ENCODE measurements around the gene CMTM6.
"Not testable (repeated sequence)": the region's sequence is repeated elsewhere in the genome, so short reads cannot be mapped to it uniquely, and the experiment has no call there.

Gene CMTM6

DNA sequence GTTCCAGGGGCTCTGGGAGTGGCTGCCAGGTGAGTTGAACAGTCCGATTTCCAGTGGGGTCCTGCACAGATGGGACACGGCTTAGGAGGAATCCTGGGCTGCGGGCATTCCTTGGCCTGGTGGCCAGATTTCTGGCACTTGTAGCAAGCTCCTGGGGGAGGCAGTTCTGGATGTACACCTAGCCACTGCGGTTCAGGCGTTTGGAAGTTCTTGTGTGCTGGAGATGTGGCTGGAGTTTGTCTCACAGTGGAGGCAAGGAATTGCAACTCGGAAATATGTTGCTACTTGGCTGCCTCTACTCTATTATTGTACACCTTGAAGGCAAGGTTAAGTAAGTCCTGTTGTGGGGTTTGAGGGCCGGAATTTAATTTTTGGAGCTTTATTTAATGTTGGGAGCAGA, 37.9 kb downstream of the CMTM6 start:
- DNase-seq: not testable (repeated sequence)

DNA sequence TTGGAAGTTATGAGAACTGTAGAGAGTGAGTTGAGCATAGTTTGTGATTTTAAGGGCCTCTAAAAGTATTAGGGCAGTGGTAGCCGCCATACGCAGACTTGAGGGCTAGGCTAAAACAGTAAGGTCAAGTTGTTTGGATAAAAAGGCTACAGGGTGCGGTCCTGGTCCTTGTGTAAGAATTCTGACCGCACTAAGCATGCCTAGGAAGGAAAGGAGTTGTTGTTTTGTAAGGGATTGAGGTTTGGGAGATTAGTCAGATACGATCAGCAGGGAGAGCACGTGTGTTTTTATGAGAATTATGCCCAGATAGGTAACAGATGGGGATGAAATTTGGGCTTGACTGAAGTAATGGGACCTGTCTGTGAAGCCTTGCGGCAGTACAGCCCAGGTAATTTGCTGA, 39.2 kb downstream of the CMTM6 start:
- not testable (repeated sequence) for DNase-seq

DNA sequence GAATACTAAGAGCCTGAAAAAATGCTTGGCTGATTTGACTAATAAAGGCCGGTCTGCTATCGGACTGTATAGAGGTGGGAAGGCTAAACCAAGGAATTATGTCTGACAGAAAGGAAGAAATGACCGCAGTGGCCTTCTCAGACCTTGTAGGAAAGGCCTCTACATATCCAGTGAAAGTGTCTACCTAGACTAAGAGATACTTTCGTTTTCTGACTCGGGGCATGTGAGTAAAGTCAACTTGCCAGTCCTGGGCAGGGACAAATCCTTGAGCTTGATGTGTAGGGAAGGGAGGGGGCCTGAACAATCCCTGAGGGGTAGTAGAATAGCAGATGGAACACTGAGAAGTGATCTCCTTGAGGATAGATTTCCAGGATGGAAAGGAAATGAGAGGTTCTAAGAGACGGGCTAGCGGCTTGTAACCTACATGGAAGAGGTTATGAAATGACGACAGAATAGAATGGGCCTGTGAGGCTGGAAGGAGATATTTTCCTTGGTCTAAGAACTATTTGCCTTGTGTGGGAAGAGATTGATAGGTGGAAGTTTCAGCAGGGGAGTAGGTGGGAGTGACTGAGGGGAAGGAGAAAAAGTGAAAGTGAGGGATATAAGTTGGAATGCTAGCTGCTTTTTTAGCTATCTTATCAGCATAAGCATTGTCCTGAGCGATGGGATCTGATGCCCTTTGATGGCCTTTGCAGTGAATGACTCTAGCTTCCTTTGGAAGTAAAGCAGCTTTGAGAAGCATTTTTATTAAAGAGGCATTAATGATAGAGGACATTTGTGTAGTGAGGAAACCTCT, 40.3 kb downstream of the CMTM6 start:
- DNase-seq: not testable (repeated sequence)

DNA sequence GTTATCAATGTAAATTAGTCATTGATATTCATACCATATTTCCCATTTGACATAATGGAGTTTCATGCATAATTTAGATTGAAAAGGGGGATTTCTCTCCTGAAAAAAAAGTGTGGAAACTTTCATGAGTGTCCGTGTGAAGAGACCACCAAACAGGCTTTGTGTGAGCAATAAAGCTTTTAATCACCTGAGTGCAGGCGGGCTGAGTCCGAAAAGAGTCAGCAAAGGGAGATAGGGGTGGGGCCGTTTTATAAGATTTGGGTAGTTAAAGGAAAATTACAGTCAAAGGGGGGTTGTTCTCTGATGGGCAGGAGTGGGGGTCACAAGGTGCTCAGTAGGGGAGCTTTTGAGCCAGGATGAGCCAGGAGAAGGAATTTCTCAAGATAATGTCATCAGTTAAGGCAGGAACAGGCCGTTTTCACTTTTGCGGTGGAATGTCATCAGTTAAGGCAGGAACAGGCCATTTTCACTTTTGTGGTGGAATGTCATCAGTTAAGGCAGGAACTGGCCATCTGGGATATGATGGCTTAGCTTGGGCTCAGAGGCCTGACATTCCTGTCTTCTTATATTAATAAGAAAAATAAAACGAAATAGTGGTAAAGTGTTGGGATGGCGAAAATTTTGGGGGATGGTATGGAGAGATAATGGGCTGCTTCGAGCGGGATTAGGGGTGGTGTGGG, 41.7 kb downstream of the CMTM6 start:
- DNase-seq: peak; percentile 12

DNA sequence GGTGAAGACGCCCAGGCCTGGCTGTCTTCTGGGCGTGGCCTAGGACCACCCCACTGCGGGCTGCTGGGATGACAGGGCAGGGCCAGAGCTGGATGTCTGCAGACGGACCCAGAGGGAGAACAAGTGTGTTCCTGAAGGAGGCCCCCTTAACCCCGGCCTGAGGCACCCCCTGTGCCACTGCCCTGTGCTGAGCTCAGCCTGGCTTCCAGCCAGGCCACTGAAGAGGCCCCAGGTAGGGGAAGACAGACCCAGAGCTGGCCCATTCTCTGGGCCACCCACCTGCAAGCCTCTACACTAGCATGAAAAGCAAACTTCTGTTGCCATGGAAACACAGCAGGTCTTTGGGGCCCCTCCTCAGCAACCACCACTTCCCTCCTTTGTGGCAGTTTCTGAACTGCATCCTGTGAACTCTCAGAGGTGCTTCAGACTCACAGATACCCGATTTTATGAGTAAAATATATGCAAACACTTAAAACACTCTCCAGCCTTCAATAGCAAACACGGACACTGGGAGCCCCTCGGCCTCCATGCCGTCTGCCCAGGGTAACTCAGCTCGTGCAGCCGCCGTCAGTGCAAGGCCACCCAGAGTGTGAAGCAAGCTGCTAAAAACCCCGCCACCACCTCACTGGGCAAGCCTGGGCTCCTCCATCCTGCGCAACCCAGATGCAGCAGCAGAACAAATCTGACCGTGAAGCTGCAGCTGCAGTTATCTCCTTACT, 42.5 kb downstream of the CMTM6 start:
- no peak for DNase-seq

DNA sequence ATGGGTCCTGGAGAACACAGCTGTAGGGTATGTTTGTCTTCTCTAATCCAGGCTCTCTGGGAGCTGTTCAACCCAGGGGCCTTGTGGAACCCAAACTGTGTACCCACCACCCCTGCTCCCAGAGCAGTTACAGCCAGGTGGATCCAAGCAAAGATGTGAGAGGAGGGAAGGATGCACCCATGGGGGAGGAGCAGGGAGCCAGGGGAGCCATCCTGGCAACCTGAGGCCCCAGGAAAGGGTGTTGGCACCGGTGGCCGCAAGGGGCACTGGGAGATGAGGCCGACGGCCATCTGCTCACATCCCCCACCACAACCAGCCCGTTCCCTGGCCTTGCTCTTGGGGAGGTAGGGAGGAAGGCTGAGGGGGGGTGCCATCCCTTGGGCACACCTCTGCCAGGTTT, 43.2 kb downstream of the CMTM6 start:
- no peak for DNase-seq

DNA sequence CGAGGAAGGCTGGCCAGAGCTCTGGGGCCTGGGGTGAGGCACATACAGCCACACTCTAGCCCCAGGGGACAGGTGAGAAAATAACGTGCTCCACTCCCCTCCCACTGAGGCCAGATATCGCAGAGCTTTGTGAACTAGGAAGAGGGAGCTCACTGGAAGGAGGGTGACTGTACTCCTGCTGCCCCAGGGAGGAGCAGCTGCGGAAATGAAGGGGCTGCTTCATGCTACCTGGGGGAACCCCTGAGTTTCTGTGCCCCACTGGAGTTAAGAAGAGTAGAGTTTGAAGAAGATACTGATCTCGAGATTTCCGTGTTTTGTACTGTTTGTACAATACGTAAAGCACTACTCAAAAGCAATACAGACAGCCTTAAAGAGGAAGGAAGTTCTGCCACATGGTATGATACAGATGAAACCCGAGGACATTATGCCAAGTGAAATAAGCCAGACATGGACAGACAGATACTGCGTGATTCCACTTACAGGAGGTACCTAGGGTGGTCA, 44.6 kb downstream of the CMTM6 start:
- no peak for DNase-seq

DNA sequence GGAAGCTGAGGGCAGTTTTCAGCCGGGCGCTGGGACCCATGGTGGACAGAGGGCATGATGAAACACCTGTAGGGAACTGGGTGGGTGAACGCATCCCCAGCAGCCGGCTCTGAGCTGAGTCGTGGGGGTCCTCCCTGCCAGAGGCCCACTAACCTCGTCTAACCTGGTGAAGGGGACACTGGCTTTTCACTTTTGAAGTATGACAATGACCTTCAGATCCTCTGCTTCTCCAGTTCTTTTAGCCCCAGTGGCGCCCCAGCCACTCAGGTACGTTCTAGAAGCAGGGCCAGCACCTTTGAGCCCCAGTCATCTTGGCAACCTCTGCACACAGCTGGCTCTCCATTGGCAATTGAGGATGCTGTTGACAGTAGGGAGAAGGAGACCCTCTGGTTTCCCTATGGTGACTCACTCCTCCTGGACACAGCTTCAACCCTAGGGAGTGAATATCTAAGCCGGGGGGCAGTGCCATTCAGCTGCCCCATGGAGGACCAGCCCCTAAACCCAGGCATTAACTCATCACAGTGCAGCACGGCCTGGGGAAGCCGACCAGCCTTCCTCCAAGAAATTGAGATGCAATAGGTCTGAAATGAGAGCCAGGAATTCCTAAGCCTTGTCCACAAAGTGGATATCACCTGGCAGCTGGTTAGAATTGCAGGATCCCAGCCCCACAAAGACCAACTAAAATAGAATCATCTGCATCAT, 46.1 kb downstream of the CMTM6 start:
- DNase-seq: no peak

DNA sequence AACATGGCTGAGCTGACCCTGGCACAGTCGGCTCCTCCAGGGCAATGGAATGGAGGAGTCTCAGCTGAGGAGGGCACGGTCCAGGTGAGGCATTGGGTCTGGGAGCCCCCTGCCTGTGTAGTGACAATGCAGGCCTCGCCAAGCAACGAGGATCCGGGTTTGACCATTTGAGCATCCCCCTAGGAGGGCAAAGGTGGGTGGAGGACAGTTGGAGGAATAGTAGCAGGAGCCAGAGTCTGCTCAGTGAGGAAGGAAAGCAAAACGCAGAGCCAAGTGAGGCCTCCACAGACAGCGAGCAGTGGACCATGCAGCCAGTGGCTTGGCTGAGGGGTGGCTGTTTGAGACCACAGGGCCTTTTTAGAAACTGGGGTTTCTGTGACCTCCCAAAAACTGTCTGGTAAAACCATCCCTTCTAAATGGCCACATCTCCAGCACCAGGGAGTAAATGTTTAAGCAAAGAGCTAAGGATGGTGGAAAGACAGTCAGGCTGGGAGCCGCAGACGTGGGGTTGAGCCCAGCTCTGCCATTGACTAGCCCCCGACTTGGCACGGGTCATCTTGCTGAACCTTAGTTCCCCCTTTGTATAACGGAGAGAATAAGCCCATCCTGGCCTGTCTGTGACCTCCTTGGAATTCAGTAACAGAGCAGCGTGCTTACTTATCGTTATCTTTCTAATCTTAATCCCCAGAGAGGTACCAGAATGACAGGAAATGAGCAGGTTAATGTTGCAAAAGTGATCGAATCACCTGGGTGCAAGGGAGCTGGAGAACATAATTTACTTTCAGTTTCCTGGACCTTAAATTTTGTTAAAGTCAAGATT, 46.8 kb downstream of the CMTM6 start:
- no peak for DNase-seq

DNA sequence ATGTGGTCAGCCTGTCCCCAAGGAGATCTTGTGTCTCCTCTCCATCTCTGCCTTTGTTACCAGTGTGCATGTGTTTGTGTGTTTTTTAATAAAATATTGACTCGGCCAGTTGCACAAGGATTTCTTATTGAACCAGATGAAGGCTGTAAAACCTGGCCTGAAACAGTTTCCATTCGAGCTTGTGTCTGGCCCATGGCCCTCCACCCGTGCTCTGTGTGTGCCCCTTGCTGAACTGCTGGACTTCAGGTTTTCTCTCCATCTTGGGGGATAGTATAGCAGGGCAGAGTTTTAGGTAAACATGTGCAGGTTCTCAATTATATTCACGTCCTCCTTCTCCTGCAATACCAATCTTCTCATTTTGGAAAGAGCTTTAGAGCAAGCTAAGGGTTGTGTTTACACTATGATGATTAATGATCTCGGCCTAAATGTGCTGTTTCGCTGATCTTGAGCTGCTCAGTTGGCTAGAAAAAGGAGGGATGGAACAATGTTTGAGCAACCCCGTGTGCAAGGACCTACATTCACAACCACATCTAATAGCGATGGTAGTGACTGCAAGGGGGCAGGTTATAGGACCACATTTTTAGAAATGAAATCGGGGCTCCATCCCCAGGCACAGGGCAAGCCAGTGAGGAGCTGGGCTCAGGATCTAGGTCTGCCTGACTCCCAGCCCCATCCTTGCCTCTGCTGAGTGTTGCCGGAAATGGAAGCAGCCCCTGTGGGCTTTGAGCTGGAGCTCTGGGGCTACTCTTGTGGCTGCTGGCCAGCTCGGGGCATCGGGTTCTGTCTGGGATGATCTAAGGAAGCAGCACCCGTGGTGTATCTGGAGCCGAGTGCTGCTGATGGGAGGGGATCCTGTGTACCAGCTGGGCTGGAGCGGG, 47.7 kb downstream of the CMTM6 start:
- no peak for DNase-seq

DNA sequence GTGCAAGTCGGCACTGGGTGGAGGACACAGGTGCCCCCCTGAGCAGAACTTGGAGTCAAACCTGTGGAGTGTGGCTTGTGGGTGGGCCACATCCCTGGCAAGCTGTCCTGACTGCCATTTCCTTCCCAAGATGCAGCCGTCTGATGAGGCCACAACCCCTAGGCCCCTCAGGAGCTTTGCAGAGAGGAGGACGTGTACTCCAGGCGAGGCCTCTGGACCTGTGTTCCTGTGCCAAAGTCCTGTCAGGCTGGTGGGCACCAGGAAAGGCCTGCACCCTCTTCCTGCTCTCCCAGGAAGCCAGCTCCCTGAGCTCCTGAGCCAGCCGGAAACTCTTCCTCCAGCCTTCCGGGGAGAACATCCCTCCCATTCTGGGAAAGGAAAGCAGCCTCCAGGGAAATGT, 48.5 kb downstream of the CMTM6 start:
- DNase-seq: no peak

DNA sequence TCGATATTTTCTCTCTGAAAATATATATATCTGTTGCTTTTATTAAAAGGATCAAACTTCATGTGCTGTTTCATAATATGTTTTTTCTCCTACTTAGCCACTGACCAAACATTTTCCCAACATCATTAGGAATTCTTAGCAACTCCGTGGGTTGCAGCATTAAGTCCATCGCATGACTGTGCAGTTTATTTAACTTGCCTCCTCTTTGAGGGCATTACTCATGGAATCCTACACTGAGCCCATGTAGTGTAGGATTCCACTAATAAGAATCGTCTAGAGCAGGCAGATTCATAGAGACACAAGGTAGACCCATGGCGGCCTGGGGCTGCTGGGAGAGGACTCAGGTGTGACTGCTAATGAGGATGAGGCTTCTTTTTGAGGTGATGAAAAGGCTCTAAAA, 49.3 kb downstream of the CMTM6 start:
- DNase-seq: peak; percentile 71

DNA sequence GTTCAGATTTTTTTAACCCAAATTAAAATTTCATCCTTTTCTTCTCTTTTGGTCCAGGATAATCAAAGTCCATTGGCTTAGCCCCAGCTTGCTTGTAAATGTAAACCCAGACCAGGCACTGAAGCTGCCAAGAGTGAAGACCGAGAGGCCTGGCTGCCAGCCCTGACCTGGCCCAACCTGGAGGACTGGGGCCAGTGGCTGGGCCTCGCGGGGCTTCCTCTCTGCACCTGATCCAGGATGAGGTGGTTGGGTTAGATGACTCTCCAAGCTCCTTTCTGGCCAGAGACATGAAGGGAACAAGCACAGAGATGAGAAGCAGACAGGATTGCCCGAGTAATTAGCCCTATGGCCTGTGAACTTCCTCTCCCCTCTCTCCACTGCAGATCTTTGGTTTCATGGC, 50.6 kb downstream of the CMTM6 start:
- no peak for DNase-seq

DNA sequence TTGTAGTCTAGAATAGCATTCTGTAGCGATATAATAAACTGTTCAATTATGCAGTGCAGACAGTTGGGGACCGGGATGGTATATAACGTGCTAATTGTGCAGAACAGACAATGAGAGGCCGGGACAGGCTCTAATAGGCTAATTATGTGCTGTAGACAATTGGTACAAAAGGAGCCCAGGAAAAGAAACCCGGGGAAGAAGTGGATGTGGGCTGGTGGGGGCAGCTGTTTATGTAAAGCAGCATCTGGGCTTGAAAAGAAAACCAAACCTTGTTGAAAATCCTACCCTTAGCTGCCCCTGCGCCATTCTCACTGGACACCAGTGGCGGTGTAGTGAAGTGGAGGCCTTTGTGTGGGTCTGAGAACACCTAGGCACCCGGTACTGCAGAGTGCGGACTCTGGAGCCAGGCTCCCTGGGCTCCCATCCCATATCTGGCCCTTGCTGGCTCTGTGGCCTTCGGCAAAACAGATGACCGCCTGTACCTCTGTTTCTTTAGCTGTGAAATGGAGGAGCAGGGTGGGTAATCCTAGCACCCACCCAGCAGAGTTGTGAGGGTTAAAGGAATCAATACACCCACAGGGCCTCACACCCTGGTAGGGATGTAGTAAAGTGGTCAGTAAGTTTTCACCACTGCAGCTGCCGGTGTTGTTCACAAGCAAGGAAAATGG, 51.5 kb downstream of the CMTM6 start:
- DNase-seq: no peak

DNA sequence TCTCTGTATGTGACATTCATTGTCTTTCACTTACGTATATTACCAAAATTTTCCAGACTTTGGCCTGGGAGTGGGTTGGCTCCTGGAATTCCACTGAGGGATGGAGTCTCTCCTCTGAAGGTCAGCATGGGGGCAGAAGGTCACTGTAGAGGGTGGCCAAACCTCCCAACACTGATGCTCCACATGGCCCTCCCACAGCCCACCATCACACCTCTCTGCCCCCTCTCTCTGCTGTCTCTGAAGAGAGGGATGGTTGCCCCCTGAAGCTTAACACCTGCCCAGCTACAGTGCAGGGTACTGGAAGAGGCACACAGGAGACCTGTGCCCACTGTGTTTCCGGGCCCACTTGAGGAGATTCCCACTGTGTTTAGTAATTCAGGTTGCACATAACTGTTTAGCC, 52.2 kb downstream of the CMTM6 start:
- DNase-seq: no peak

DNA sequence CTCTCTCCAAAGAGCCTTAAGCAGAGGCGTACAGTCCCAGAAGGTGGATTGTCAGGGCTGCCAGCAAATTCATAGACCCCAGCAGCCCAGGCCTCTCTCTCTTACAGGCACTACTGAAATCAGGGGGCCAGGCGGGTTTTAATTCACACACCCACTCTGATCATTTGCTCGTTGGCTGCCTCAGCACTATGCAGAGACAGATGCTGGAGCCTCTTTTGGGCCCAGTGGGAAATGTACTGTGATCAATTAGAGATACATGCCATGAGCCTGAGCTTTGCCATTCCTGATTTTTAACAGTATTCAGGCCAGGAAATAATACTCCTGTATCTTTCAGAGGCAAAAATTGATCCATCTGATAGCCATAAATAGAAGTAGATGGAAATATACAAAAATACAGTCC, 53.0 kb downstream of the CMTM6 start:
- no peak for DNase-seq

DNA sequence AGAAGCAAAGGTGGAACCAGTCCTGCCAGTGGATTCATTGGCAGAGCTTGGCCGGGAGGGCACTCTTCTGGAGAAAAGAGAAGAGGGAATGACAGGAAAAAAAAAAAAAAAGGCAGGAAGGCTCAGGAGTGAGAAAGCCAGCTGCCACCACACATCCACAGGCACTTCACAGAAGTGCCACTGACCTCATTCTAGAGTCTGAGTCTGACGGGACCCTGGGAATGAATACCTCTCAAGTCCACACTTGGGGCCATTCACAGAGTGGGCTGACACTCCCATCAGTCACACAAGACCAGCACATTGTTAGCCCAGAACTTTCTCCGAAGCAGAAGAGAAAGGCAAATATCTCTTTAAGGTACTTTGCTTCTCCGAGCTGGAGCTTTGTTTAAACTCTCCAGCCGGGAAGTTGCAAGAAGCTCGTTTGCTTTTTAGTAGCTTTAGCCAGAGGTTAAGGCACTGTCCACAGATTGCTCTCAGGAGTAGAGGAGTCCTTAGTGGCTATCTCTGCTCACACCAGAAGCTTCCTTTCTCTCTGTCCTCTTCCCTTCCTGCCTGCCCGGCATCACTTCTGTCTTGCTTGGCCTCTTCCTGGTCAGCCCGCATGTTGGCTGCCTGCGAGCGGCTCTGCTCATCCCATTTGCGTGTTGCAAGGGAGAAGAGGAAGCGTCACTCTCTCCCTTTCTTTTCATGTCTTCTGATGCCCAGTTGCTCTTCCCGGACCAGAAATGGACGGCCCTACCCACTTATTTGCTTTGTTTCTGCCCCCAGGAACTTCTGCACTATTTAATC, 53.8 kb downstream of the CMTM6 start:
- DNase-seq: no peak

DNA sequence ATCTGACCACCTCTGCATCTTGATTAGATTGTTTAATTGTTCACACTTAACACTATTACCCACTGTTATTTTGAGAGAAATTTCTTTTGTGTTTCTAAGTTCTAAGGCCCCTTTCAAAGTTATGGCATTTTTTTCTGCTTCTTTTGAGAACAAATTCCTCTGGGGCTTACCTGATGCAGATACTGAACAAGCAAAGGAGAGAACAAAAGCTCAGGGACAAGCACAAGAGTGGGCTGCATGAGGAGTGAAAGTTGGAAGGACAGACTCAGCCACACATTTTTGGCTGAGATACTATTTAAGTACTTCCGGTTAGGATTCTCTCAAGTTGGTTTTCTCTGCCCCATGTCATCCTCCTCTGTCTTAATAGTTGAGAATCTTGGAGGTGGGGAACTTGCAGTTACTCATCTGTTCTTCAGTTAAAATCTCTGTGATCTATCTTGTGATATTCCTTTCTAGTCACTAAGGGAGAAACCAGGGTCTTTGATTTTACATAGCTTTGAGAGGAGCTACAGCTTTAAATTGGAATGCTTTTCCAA, 54.7 kb downstream of the CMTM6 start:
- DNase-seq: no peak

DNA sequence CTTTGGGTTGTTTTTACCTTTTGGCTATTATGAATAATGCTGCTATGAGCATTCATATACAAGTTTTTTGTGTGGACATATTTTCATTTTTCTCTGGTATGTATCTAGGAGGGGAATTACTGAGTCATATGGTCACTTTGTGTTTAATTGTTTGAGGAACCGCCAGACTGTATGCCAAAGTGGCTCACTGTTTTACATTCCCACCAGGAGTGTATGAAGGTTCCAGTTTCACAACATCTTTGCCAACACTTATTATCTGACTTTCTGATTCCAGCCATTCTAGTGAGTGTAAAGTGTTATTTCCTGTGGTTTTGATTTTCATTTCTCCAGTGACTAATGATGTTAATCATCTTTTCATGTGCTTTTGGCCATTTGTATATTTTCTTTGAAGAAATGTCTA, 59.2 kb downstream of the CMTM6 start:
- DNase-seq: peak; percentile 56
